DMS53 treated with DMSO at 0.1 percent for 48 hours (cell line): Measurements from ENCODE around the gene NEGR1.

Source experiments
- DNase-seq: peaks from one replicate; lab custom pipeline; 2025; ENCODE audit not compliant: unreplicated experiment; lab: John Stamatoyannopoulos, UW

Gene NEGR1

DNA sequence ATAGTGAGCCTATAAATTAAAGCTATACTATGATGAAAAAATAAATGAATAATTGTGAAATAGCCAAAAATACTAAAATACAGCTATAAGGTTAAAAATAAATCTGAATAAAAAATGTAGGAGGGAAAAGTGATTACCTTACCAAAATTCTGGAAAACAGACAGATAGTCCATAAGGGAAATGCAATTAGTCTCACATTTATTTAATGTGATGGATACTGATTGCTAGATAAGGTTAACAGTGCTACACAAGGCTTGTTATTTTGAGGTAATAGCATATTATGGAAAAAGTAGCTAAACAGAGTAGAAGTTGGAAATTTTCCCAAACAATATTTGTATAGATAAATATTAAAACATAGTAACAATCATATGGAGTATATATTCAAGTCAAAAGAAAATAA is 413.0 kb downstream of the NEGR1 start:
- DNase-seq = no peak

DNA sequence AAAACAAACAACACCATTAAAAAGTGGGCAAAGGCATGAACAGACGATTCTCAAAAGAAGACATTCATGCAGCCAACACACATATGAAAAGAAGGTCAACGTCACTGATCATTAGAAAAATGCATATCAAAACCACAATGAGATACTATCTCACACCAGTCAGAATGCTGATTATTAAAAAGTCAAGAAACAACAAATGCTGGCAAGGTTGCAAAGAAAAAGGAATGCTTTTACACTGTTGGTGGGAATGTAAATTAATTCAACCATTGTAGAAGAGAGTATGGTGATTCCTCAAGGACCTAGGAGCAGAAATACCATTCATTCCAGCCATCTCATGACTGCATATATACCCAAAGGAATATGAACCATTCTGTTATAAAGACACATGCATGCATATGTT is 419.6 kb downstream of the NEGR1 start:
- DNase-seq = no peak

DNA sequence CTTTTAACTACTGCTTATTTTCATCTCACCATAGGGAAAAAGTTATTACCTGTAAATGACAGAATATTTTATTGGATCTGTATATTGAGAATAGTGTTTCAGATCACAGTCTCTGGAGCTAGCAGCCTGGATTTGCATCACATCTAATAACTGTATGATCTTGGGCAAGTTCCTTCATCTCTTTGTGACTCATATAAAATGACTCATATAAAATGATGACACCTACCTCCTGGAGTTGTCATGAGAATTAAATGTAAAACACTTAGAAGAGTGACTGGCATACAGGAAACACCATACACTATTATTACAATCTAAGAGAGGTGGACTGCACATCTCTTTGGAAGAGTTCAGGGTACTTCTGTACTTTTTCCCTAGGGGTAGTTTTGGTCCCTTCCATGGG is 421.3 kb downstream of the NEGR1 start:
- peak; percentile 63 for DNase-seq

DNA sequence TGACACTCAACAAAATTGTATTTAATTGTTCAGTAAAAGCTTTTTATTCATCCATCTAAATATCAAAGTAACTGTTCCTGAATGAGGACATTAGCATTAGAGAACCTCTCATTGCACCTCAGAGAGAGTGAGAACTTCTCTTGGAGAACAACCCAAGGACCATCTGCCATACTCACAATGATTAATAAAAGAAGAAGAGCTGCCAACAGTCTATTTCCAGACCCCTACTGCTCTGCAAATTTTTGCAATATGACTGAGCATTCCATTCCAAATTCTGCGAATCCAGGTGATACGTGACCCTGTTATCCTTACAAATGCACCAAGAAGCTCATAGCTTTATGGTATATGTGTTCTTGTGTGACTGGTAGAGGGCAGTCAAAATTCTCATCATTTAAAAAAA is 422.5 kb downstream of the NEGR1 start:
- no peak for DNase-seq

GRCh38 chr1:71857862-71858261 is 424.5 kb downstream of the NEGR1 start:
- no peak for DNase-seq

- no peak for DNase-seq
Measured at GRCh38 chr1:71853360-71853759, 429.0 kb downstream of the NEGR1 start.

GRCh38 chr1:71850936-71851335 is 431.4 kb downstream of the NEGR1 start:
- no peak for DNase-seq

- no peak for DNase-seq
Measured at GRCh38 chr1:71850515-71850914, 431.8 kb downstream of the NEGR1 start.

GRCh38 chr1:71843012-71843411 is 439.3 kb downstream of the NEGR1 start:
- DNase-seq = no peak

GRCh38 chr1:71839876-71840275 is 442.5 kb downstream of the NEGR1 start:
- DNase-seq = no peak

DNA sequence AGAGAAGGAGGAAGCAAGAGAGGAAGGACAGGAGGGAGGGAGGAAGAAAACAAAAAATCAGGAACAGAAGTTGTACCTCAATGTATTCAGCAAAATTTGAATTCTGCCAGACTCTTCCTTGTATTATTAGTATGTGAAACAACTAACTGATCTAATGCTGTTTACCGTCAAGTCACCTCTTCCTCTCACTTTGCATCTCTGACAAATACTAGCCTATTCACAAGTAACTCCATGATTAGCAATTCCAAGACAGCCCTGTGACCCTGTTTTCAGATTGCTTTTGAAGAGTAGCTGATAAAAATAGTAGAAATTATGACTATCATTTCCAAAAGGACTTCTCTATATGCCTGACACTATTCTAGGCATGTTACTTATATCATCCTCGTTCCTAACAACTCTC is 445.4 kb downstream of the NEGR1 start:
- DNase-seq = no peak

GRCh38 chr1:71835442-71835813 is 446.9 kb downstream of the NEGR1 start:
- DNase-seq = no peak

- no peak for DNase-seq
Measured at GRCh38 chr1:71834601-71835441, 447.5 kb downstream of the NEGR1 start.

DNA sequence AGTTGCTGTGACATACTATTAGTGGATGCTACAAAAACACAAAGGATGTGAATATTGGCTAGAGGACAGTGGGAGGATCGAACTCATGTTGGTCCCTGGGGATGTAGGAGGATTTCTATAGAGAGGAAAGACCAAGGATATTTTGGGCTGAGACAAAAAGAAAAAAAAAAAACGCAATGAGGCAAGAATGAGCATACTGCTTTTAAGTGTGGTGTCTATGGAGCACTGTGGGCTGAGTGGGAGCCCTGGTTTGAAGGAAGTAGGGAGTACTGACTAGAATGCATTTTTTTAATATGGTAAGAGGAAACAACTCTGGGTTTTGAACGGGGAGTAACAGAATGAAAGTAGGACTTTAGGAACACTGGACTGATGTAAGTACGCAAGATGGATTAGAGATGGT is 450.7 kb downstream of the NEGR1 start:
- DNase-seq = no peak

- no peak for DNase-seq
Measured at GRCh38 chr1:71829346-71829745, 453.0 kb downstream of the NEGR1 start.

DNA sequence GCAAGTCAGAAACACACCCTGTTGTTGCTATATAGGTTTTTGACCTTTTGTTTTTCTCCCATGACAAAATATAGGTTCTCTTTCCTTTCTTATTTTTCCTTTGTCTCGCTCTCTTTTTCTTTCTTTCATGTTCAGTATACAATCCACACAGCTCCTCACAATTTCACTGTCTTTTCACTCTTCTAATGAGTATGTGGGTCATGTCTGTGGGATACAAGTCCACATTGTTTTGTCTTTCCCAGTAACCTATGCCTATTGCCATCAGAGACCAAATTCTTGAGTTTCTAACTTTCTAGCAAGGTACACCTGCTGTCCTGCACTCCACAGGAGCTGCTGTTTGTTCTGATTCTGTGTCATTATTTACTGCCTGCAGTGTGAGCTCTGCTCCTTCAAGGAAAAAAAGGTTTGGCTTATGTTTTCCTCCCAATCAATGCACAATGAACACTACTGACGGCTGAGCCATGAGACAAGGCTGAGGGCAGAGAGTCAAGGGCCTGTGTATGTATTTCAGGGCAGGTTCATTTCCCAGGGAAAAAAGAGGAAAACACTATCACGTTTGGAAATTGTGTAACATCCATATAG is 453.8 kb downstream of the NEGR1 start:
- peak; percentile 28 for DNase-seq

DNA sequence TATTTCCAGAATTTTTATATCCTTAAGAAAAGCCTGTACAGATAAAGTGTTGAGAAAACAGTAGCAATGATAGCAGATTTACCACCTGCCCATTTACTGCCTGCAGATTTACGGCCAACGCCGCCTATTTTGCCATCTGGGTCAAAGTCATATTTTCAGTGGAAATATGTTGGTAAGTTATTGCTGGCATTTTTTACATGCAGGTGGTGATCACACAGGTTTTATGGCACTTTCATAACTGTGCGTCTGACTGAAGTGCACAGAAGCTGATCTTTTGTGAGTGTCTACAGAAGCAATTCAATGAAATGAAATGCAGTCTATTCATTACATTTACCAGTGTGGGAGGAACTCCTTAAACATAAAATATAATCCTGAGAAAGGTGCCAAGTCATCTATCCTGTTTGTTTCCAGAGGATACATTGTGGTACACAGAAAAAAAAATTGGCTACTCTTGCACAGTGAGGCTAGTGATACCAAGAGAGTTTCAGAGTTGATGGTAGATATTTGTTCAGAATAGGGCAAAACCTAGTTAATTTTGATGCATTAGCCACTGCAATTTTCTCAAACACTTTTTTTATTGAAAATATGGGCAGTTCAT is 458.5 kb downstream of the NEGR1 start:
- no peak for DNase-seq

- no peak for DNase-seq
Measured at GRCh38 chr1:71817028-71817427, 465.3 kb downstream of the NEGR1 start.

DNA sequence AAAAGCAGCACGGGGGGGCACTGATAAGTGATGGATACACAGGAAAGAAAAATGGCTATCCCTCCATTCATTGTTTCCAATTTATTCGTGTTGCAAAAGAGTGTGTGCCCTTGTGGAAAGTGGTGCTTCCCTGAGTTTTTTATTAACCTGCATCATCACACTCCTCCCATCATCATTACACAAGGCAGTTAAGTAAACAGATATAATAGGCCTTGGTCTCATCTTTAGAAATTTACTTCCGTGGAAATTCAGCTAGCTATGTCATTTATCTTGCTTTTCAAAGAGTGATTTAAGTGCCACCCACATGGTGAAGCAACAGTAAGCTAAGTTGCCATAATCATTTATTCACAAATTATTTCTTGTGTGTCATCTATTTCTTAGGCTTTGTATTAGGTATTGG is 473.3 kb downstream of the NEGR1 start:
- peak; percentile 50 for DNase-seq

GRCh38 chr1:71804140-71804539 is 478.2 kb downstream of the NEGR1 start:
- no peak for DNase-seq

DNA sequence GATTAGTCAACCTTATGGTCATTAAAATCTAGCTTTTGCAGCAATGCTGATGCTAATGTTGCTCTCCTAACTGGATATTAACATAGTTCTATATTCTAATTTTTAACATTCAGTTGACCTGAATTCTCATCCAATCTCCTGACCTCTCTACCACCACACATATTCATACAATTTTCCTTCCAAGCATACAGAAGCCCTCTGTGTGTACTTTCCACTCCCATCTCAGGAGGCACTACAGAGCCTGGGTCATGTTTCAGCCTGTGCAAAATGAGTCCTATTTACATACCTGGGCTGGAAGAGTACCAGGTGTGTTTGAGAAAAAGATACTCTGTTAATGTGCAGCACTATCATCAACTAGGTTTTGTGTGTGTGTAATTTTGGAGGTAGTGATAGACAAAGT is 486.3 kb downstream of the NEGR1 start:
- peak; percentile 90 for DNase-seq

GRCh38 chr1:71792264-71792663 is 490.1 kb downstream of the NEGR1 start:
- DNase-seq = no peak
